IMR-90 (cell line): ENCODE measurements around the gene LHFPL3. TPM values are rescaled to one million over a fixed set of nuclear protein-coding genes. Genes with fewer than 3 reads are reported as not detected.

Experiments
- ATAC-seq: fragments of 200-7000 bp; cut with Tn5 transposase; 2 replicates; pipeline ENCODE4 v1.9.1; 2020; ENCODE audit warnings: low read depth, mild to moderate bottlenecking, moderate library complexity
- BruUV-seq: library from RNA; stranded (reverse); fragments of 400-500 nt; replicated peaks from 2 replicates; lab custom pipeline; 2021; lab: Mats Ljungman, UMichigan
- CTCF ChIA-PET: fragments of 300-600 bp; formaldehyde crosslinking; extraction: SDS; loops from one replicate; lab custom pipeline; 2021; ENCODE audit warnings: antibody characterized with exemption; lab: Yijun Ruan, JAX
- POLR2A ChIA-PET: fragments of 300-600 bp; sonication (Branson Sonifier 250); formaldehyde crosslinking; loops from one replicate; lab custom pipeline; 2022; ENCODE audit warnings: antibody characterized with exemption; ENCODE audit not compliant: unreplicated experiment; lab: Charles Lee
- DNase-seq: peaks from one replicate; pipeline ENCODE4 v3.0.0; 2013
- H2AFZ ChIP-seq: replicated peaks from 2 replicates; pipeline ENCODE3; 2013; ENCODE audit warnings: low read length, mild to moderate bottlenecking; ENCODE audit not compliant: poor library complexity
- H2AK5ac ChIP-seq: 2 replicates; pipeline ENCODE4 v1.6.1; 2013; ENCODE audit warnings: low read depth, low read length, inconsistent platforms
- H2AK9ac ChIP-seq: replicated peaks from 2 replicates; pipeline ENCODE3; 2013; ENCODE audit warnings: mild to moderate bottlenecking, low read depth, low read length, moderate library complexity; ENCODE audit not compliant: poor library complexity
- H2BK120ac ChIP-seq: 2 replicates; pipeline ENCODE4 v1.6.1; 2013; ENCODE audit warnings: low read depth, low read length, inconsistent platforms
- H2BK15ac ChIP-seq: 3 replicates; pipeline ENCODE4 v1.6.1; 2013; ENCODE audit warnings: low read depth, low read length, inconsistent platforms
- H2BK20ac ChIP-seq: 2 replicates; pipeline ENCODE4 v1.6.1; 2013; ENCODE audit warnings: low read depth, mild to moderate bottlenecking, inconsistent platforms, low read length, moderate library complexity
- H2BK5ac ChIP-seq: 2 replicates; pipeline ENCODE4 v1.6.1; 2013; ENCODE audit warnings: mild to moderate bottlenecking, low read depth, low read length, inconsistent platforms; ENCODE audit not compliant: poor library complexity, severe bottlenecking
- H3K14ac ChIP-seq: replicated peaks from 2 replicates; pipeline ENCODE4 v1.6.1; 2013; ENCODE audit warnings: low read depth, low read length, inconsistent platforms
- H3K18ac ChIP-seq: 2 replicates; pipeline ENCODE4 v1.6.1; 2013; ENCODE audit warnings: low read depth, low read length, control low read depth
- H3K23ac ChIP-seq: 2 replicates; pipeline ENCODE4 v1.6.1; 2013; ENCODE audit warnings: low read depth, low read length, inconsistent platforms
- H3K27ac ChIP-seq: 2 replicates; pipeline ENCODE4 v1.5.1; 2013; ENCODE audit warnings: mild to moderate bottlenecking, control low read depth, low read length; ENCODE audit not compliant: insufficient read depth
- H3K27me3 ChIP-seq: 2 replicates; pipeline ENCODE4 v1.6.1; 2013; ENCODE audit warnings: low read length; ENCODE audit not compliant: control insufficient read depth, insufficient read depth
- H3K36me3 ChIP-seq: 2 replicates; pipeline ENCODE4 v1.6.1; 2013; ENCODE audit warnings: low read length, mixed read lengths; ENCODE audit not compliant: control insufficient read depth, insufficient read depth
- H3K4ac ChIP-seq: 2 replicates; pipeline ENCODE4 v1.6.1; 2013; ENCODE audit warnings: low read depth, low read length, inconsistent platforms
- H3K4me1 ChIP-seq: 2 replicates; pipeline ENCODE4 v1.6.1; 2013; ENCODE audit warnings: low read length, mixed read lengths; ENCODE audit not compliant: control insufficient read depth, insufficient read depth
- H3K4me2 ChIP-seq: 2 replicates; pipeline ENCODE4 v1.6.1; 2013; ENCODE audit warnings: low read depth, mild to moderate bottlenecking, control low read depth, low read length, moderate library complexity
- H3K4me3 ChIP-seq: 2 replicates; pipeline ENCODE4 v1.5.1; 2013; ENCODE audit warnings: low read depth, mild to moderate bottlenecking, control low read depth, low read length, moderate library complexity; ENCODE audit not compliant: insufficient read depth
- H3K56ac ChIP-seq: 2 replicates; pipeline ENCODE4 v1.6.1; 2013; ENCODE audit warnings: low read length, inconsistent platforms; ENCODE audit not compliant: insufficient read depth; ENCODE audit errors: extremely low read depth
- H3K79me1 ChIP-seq, 2 experiments: 2 replicates each; pipeline ENCODE4 v1.6.1; 2013; ENCODE audit warnings: low read length in 2 of 2, inconsistent platforms in 1 of 2, low read depth in 1 of 2
- H3K9ac ChIP-seq: 2 replicates; pipeline ENCODE4 v1.6.1; 2013; ENCODE audit warnings: low read depth, low read length, control low read depth
- H3K9me1 ChIP-seq: 2 replicates; pipeline ENCODE4 v1.6.1; 2013; ENCODE audit warnings: low read length, inconsistent platforms; ENCODE audit not compliant: insufficient read depth
- H3K9me3 ChIP-seq: 2 replicates; pipeline ENCODE4 v1.6.1; 2013; ENCODE audit warnings: low read length; ENCODE audit not compliant: control insufficient read depth, insufficient read depth
- H4K20me1 ChIP-seq: 2 replicates; pipeline ENCODE4 v1.6.1; 2013; ENCODE audit warnings: low read length, inconsistent platforms; ENCODE audit not compliant: insufficient read depth
- H4K5ac ChIP-seq: 2 replicates; pipeline ENCODE4 v1.6.1; 2013; ENCODE audit warnings: mild to moderate bottlenecking, low read depth, low read length, control low read depth
- H4K8ac ChIP-seq, 2 experiments: 2 replicates each; pipeline ENCODE4 v1.6.1; 2013; ENCODE audit warnings: low read depth in 2 of 2, low read length in 2 of 2, control low read depth in 1 of 2, inconsistent platforms in 1 of 2
- H4K91ac ChIP-seq: 2 replicates; pipeline ENCODE4 v1.6.1; 2013; ENCODE audit warnings: low read depth, low read length, inconsistent platforms; ENCODE audit not compliant: insufficient read depth
- CEBPB ChIP-seq: IDR thresholded peaks from 2 replicates; pipeline ENCODE4 v1.6.1; 2012; ENCODE audit warnings: low read depth, low read length, improper control_type of control experiment
- CTCF ChIP-seq: conservative IDR thresholded peaks from 2 replicates; pipeline ENCODE4 v1.5.1; 2012; ENCODE audit warnings: mild to moderate bottlenecking, low read depth, low read length, improper control_type of control experiment
- ELK1 ChIP-seq: fragments of 150-350 bp; IDR thresholded peaks from 2 replicates; pipeline ENCODE4 v1.6.1; 2016; ENCODE audit warnings: low read depth, mild to moderate bottlenecking, low read length, moderate library complexity, borderline replicate concordance
- FOS ChIP-seq: fragments of 150-350 bp; IDR thresholded peaks from 2 replicates; pipeline ENCODE4 v1.6.1; 2016; ENCODE audit warnings: low read depth, low read length
- MAFK ChIP-seq: IDR thresholded peaks from 2 replicates; pipeline ENCODE4 v1.6.1; 2012; ENCODE audit warnings: low read depth, low read length, improper control_type of control experiment
- MAZ ChIP-seq: IDR thresholded peaks from 2 replicates; pipeline ENCODE4 v1.6.1; 2012; ENCODE audit warnings: low read depth, mild to moderate bottlenecking, low read length, improper control_type of control experiment, moderate library complexity, borderline replicate concordance
- POLR2A ChIP-seq: IDR thresholded peaks from 2 replicates; pipeline ENCODE4 v1.6.1; 2012; ENCODE audit warnings: mild to moderate bottlenecking, low read depth, low read length
- RCOR1 ChIP-seq: IDR thresholded peaks from 2 replicates; pipeline ENCODE4 v1.6.1; 2012; ENCODE audit warnings: mild to moderate bottlenecking, low read length, improper control_type of control experiment; ENCODE audit not compliant: insufficient replicate concordance
- RFX5 ChIP-seq: IDR thresholded peaks from 2 replicates; pipeline ENCODE4 v1.8.0; 2012; ENCODE audit warnings: low read depth, mild to moderate bottlenecking, low read length, moderate library complexity
- SMC3 ChIP-seq: fragments of 150-350 bp; IDR thresholded peaks from 2 replicates; pipeline ENCODE4 v1.6.1; 2016; ENCODE audit warnings: low read depth, mild to moderate bottlenecking, antibody characterized with exemption, low read length, moderate library complexity
- WGBS, 2 experiments: methylation state at CpG; one replicate each; pipeline versions ENCODE4 v1.1.5 to v1.1.7; 2013; ENCODE audit warnings: missing lambda C conversion rate in 2 of 2; ENCODE audit not compliant: insufficient read length in 1 of 2; ENCODE audit errors: extremely low coverage in 2 of 2; 5-methylcytosine and 5-hydroxymethylcytosine counted together
- dilution Hi-C: fragments of 300-500 bp; cut with HindIII; formaldehyde crosslinking; loops from one replicate; pipeline ENCODE4 v1.14.3; 2018; ENCODE audit warnings: low sequenced_read_pairs; ENCODE audit not compliant: unreplicated experiment
- in situ Hi-C: fragments of 300-500 bp; cut with MboI; formaldehyde crosslinking; loops from 3 replicates; pipeline ENCODE4 v1.14.3; 2019; ENCODE audit warnings: low sequenced_read_pairs, inconsistent platforms, mixed read lengths
- intact Hi-C: fragments of 100-400 bp; cut with micrococcal nuclease; formaldehyde crosslinking; loops from 2 replicates; pipeline ENCODE4 v1.10.0; 2022
- polyA plus RNA-seq, 3 experiments: library from polyadenylated mRNA; depleted of rRNA; stranded (reverse); fragments of >200 nt; gene quantifications; 2 replicates each; pipeline ENCODE4 v1.2.3, GENCODE V29; 2012; ENCODE audit warnings: low replicate concordance in 1 of 3
- total RNA-seq: library from RNA; depleted of rRNA; stranded (reverse); fragments of >200 nt; gene quantifications from 2 replicates; pipeline ENCODE4 v1.2.3, GENCODE V29; 2012

LHFPL3 gene
- total and polyA plus RNA-seq, 2 of the 4 experiments (the other 2 are of a cell fraction): not detected

- no peak overlapping the region for H4K91ac ChIP-seq
- no peaks in the 10 kb centered on the region for H3K4me1 ChIP-seq
- H3K9ac ChIP-seq: no peak overlapping the region
- dilution Hi-C loops (no loop called here), in situ Hi-C loops (no loop called here), intact Hi-C loops (no loop called here)
- H2BK15ac ChIP-seq: no peak overlapping the region
- H3K27me3 ChIP-seq: no peaks in the 10 kb centered on the region
- H2BK20ac ChIP-seq: no peak overlapping the region
- TF ChIP-seq RFX5 (no peak), CTCF (no peak), SMC3 (no peak), MAFK (no peak), FOS (no peak), RCOR1 (no peak), POLR2A (no peak), ELK1 (no peak), CEBPB (no peak), MAZ (no peak)
- H3K14ac ChIP-seq: no peak overlapping the region
- no peak overlapping the region for H3K27ac ChIP-seq
- no peaks in the 10 kb centered on the region for H3K9me3 ChIP-seq
- BruUV-seq: no TSS peak
- no peak overlapping the region for H2AFZ ChIP-seq
- no CpG with 5 or more reads among the region's 1 CpG for WGBS, 2 experiments
- no peak for DNase-seq
- no peak overlapping the region for H2AK9ac ChIP-seq
- no peak overlapping the region for H3K56ac ChIP-seq
- no peak overlapping the region for H4K8ac ChIP-seq
- CTCF ChIA-PET: no interaction called here
- ATAC-seq: no peak
- no peak overlapping the region for H4K5ac ChIP-seq
- no peaks in the 10 kb centered on the region for H3K36me3 ChIP-seq
- no peak overlapping the region for H3K18ac ChIP-seq
- H3K4me2 ChIP-seq: no peak overlapping the region
- no peaks in the 10 kb centered on the region for H3K79me1 ChIP-seq
- H3K9me1 ChIP-seq: no peaks in the 10 kb centered on the region
- H3K4me3 ChIP-seq: no peak overlapping the region
- H2BK5ac ChIP-seq: no peak overlapping the region
- no peaks in the 10 kb centered on the region for H4K20me1 ChIP-seq
- no peak overlapping the region for H3K4ac ChIP-seq
- H2AK5ac ChIP-seq: no peak overlapping the region
- no peak overlapping the region for H3K23ac ChIP-seq
- POLR2A ChIA-PET: no interaction called here
- no peak overlapping the region for H2BK120ac ChIP-seq
Measured at GRCh38 chr7:104362756-104363155, 34.4 kb downstream of the LHFPL3 start.
